HepG2 (cell line): Measurements from ENCODE around the gene AGMO. TPM values are rescaled to one million over a fixed set of nuclear protein-coding genes. Genes with fewer than 3 reads are reported as not detected.
"Not testable (repeated sequence)": the region's sequence is repeated elsewhere in the genome, so short reads cannot be mapped to it uniquely, and the experiment has no call there.

ENCODE experiments used
- ATAC-seq: fragments of 200-7000 bp; cut with Tn5 transposase; 3 replicates; pipeline ENCODE4 v1.9.1; 2020; ENCODE audit warnings: mild to moderate bottlenecking, moderate library complexity
- BruUV-seq: library from RNA; stranded (reverse); fragments of 400-500 nt; replicated peaks from 2 replicates; lab custom pipeline; 2021; lab: Mats Ljungman, UMichigan
- CTCF ChIA-PET: fragments of 300-600 bp; formaldehyde crosslinking; extraction: SDS; loops from one replicate; lab custom pipeline; 2021; ENCODE audit warnings: low total read pairs, inconsistent platforms, low intra/inter-chr PET ratio; lab: Yijun Ruan, JAX
- POLR2A ChIA-PET: fragments of 350-600 bp; sonication (Branson Sonifier 250); formaldehyde crosslinking; loops from one replicate; lab custom pipeline; 2020; ENCODE audit warnings: antibody characterized with exemption, inconsistent platforms; lab: Yijun Ruan, JAX
- DNase-seq: peaks from one replicate; pipeline ENCODE4 v3.0.0-alpha.2; 2015; ENCODE audit warnings: low spot score
- FAIRE-seq: peaks from 3 replicates; lab custom pipeline; 2011; peaks lifted over from hg19 to GRCh38; lab: Jason Lieb, UNC
- H2AFZ ChIP-seq: one replicate; pipeline ENCODE4 v1.6.1; 2011; ENCODE audit warnings: low read length, inconsistent platforms
- H3K27ac ChIP-seq: fragments of 300-600 bp; 3 replicates; pipeline ENCODE4 v1.8.0; 2011; ENCODE audit warnings: mixed run types, mild to moderate bottlenecking, mixed read lengths, low read length, inconsistent platforms; ENCODE audit not compliant: insufficient read depth; ENCODE audit errors: extremely low read length
- H3K27me3 ChIP-seq, 2 experiments: fragments of 200-600 bp in 1 of 2; 2 replicates in 1 of 2; 3 replicates in 1 of 2; pipeline versions ENCODE4 v1.6.0 to v1.8.0; 2011; ENCODE audit warnings: low read length in 2 of 2, mild to moderate bottlenecking in 2 of 2, moderate library complexity in 2 of 2, inconsistent platforms in 1 of 2; ENCODE audit not compliant: insufficient read depth in 2 of 2, control insufficient read depth in 1 of 2
- H3K36me3 ChIP-seq, 2 experiments: fragments of 200-600 bp in 1 of 2; replicated peaks in 1 of 2; 2 replicates in 1 of 2; 3 replicates in 1 of 2; pipeline versions ENCODE4 v1.5.1 to v1.8.0; 2011; ENCODE audit warnings: low read length in 2 of 2, inconsistent platforms in 1 of 2; ENCODE audit not compliant: insufficient read depth in 2 of 2, control insufficient read depth in 1 of 2
- H3K4me1 ChIP-seq: 2 replicates; pipeline ENCODE4 v1.5.1; 2012; ENCODE audit warnings: low read length, inconsistent platforms; ENCODE audit not compliant: insufficient read depth
- H3K4me2 ChIP-seq: 2 replicates; pipeline ENCODE4 v1.6.0; 2011; ENCODE audit warnings: low read depth, low read length, inconsistent platforms
- H3K4me3 ChIP-seq, 3 experiments: fragments of 200-600 bp in 1 of 3; sonication (generic), shearing (Covaris generic) in 1 of 3; replicated peaks in 1 of 3; 2 replicates each; pipeline ENCODE4 v1.5.1; 2011 to 2016; ENCODE audit warnings: low read length in 3 of 3, inconsistent platforms in 2 of 3, low read depth in 2 of 3, mild to moderate bottlenecking in 2 of 3, control low read depth in 1 of 3, mixed read lengths in 1 of 3; ENCODE audit not compliant: insufficient read depth in 1 of 3
- H3K79me2 ChIP-seq: one replicate; pipeline ENCODE4 v1.6.1; 2011; ENCODE audit warnings: low read length, inconsistent platforms; ENCODE audit not compliant: insufficient read depth
- H3K9ac ChIP-seq: 2 replicates; pipeline ENCODE4 v1.6.0; 2011; ENCODE audit warnings: mild to moderate bottlenecking, low read depth, low read length, inconsistent platforms; ENCODE audit not compliant: insufficient read depth
- H3K9me3 ChIP-seq: 2 replicates; pipeline ENCODE4 v1.5.1; 2012; ENCODE audit warnings: mild to moderate bottlenecking, low read length
- H4K20me1 ChIP-seq: 2 replicates; pipeline ENCODE4 v1.6.0; 2011; ENCODE audit warnings: inconsistent platforms, mild to moderate bottlenecking, low read length, moderate library complexity; ENCODE audit not compliant: insufficient read depth
- CHCHD3 ChIP-seq: sonication (generic); formaldehyde crosslinking; IDR thresholded peaks from 2 replicates; pipeline ENCODE4 v1.8.0; 2022; ENCODE audit warnings: mild to moderate bottlenecking, missing genetic modification reagents, moderate library complexity
- ISX ChIP-seq: sonication (generic); formaldehyde crosslinking; conservative IDR thresholded peaks from 2 replicates; pipeline ENCODE4 v1.5.0; 2020; ENCODE audit warnings: missing genetic modification reagents
- KMT2A ChIP-seq: sonication (generic); formaldehyde crosslinking; IDR thresholded peaks from 2 replicates; pipeline ENCODE4 v1.4.0; 2020; ENCODE audit warnings: missing genetic modification reagents
- SNAPC2 ChIP-seq: sonication (generic); formaldehyde crosslinking; IDR thresholded peaks from 2 replicates; pipeline ENCODE4 v1.8.1; 2022; ENCODE audit warnings: mild to moderate bottlenecking, missing genetic modification reagents
- TOPORS ChIP-seq: sonication (generic); formaldehyde crosslinking; IDR thresholded peaks from 2 replicates; pipeline ENCODE4 v1.8.0; 2023; ENCODE audit warnings: mild to moderate bottlenecking, missing genetic modification reagents
- ZNF20 ChIP-seq: sonication (generic); formaldehyde crosslinking; IDR thresholded peaks from 2 replicates; pipeline ENCODE4 v1.4.0; 2020; ENCODE audit warnings: mild to moderate bottlenecking, moderate library complexity, missing genetic modification reagents
- ZNF430 ChIP-seq: sonication (generic); formaldehyde crosslinking; IDR thresholded peaks from 2 replicates; pipeline ENCODE4 v1.9.0; 2021; ENCODE audit warnings: mild to moderate bottlenecking, missing genetic modification reagents
- ZNF768 ChIP-seq: sonication (generic); formaldehyde crosslinking; IDR thresholded peaks from 2 replicates; pipeline ENCODE4 v1.4.0; 2020; ENCODE audit warnings: missing genetic modification reagents
- WGBS: methylation state at CpG from one replicate; pipeline ENCODE4 v1.1.6; 2017; ENCODE audit warnings: low lambda C conversion rate; 5-methylcytosine and 5-hydroxymethylcytosine counted together
- in situ Hi-C: cut with HindIII; loops from 2 replicates; pipeline ENCODE4 v1.10.0; 2017; ENCODE audit warnings: low pct_unique_long_range_greater_than_20kb; ENCODE audit not compliant: extremely low pct_ligation_motif_present
- intact Hi-C: fragments of 100-400 bp; cut with micrococcal nuclease; formaldehyde crosslinking; loops from one replicate; pipeline ENCODE4 v1.10.0; 2022; ENCODE audit not compliant: unreplicated experiment
- polyA plus RNA-seq, 8 experiments: library from polyadenylated mRNA; depleted of rRNA in 3 of 8; stranded (reverse) in 7 of 8; unstranded in 1 of 8; fragments of >200 nt; fragmentation: Illumina TruSeq in 4 of 8; extraction: Trizol in 4 of 8; gene quantifications; 2 replicates each; pipeline versions ENCODE4 v1.2.1 to v1.2.3, GENCODE V29; 2011 to 2016; ENCODE audit warnings: low read depth in 4 of 8, missing spikeins in 1 of 8, mixed read lengths in 1 of 8; ENCODE audit not compliant: insufficient read depth in 1 of 8
- total RNA-seq, 5 experiments: library from RNA; depleted of rRNA; stranded (reverse); fragments of >200 nt; fragmentation: Illumina TruSeq; extraction: Trizol; gene quantifications; 2 replicates each; pipeline ENCODE4 v1.2.3, GENCODE V29; 2016; ENCODE audit warnings: low read depth in 1 of 5
- TF ChIP-seq, protein P1 (sequence below): fragments of 450-650 bp; IDR thresholded peaks from 2 replicates; pipeline ENCODE4 v1.6.1; 2017
- TF ChIP-seq, protein P2 (sequence below): sonication (generic); formaldehyde crosslinking; conservative IDR thresholded peaks from 2 replicates; pipeline ENCODE4 v1.5.0; 2020; ENCODE audit warnings: missing genetic modification reagents
- TF ChIP-seq, protein P3 (sequence below): sonication (generic); formaldehyde crosslinking; IDR thresholded peaks from 2 replicates; pipeline ENCODE4 v1.8.0; 2022; ENCODE audit warnings: mild to moderate bottlenecking, missing genetic modification reagents; ENCODE audit not compliant: insufficient replicate concordance

Gene AGMO
- total and polyA plus RNA-seq, 2 of the 13 experiments (the other 11 are each of a cell fraction or from before 2014, with no cell fraction given): 0.22 to 0.50 TPM

DNA sequence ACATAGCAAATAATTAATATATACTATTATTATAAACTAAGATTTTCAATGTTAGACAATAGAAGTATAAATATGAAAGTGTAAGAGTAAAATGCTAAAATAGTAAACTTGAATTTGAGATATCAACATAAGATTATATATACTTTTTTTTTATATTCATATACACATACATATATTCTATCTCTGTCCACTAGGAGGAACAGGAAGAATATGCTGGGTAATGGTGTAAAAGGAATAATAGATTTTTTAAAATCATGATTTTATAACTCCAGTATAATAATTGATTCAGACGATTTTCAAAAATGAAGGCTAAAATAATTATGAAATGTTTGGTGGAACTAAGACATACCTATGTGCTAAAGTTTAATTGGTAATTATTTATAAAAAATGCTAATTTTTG, 37.7 kb downstream of the AGMO start (continued):
- TF ChIP-seq, protein P1, sequence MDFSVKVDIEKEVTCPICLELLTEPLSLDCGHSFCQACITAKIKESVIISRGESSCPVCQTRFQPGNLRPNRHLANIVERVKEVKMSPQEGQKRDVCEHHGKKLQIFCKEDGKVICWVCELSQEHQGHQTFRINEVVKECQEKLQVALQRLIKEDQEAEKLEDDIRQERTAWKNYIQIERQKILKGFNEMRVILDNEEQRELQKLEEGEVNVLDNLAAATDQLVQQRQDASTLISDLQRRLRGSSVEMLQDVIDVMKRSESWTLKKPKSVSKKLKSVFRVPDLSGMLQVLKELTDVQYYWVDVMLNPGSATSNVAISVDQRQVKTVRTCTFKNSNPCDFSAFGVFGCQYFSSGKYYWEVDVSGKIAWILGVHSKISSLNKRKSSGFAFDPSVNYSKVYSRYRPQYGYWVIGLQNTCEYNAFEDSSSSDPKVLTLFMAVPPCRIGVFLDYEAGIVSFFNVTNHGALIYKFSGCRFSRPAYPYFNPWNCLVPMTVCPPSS: no peak
- TF ChIP-seq TOPORS (CRISPR knock-in tag): no peak
- no peak for TF ChIP-seq ZNF20 (CRISPR knock-in tag)
- TF ChIP-seq SNAPC2: no peak
- TF ChIP-seq ZNF430 (CRISPR knock-in tag): no peak
- no peak for TF ChIP-seq KMT2A (CRISPR knock-in tag)
- TF ChIP-seq, protein P2, sequence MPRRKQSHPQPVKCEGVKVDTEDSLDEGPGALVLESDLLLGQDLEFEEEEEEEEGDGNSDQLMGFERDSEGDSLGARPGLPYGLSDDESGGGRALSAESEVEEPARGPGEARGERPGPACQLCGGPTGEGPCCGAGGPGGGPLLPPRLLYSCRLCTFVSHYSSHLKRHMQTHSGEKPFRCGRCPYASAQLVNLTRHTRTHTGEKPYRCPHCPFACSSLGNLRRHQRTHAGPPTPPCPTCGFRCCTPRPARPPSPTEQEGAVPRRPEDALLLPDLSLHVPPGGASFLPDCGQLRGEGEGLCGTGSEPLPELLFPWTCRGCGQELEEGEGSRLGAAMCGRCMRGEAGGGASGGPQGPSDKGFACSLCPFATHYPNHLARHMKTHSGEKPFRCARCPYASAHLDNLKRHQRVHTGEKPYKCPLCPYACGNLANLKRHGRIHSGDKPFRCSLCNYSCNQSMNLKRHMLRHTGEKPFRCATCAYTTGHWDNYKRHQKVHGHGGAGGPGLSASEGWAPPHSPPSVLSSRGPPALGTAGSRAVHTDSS (CRISPR knock-in tag): no peak
- no peak for TF ChIP-seq ZNF768 (CRISPR knock-in tag)
- TF ChIP-seq, protein P3, sequence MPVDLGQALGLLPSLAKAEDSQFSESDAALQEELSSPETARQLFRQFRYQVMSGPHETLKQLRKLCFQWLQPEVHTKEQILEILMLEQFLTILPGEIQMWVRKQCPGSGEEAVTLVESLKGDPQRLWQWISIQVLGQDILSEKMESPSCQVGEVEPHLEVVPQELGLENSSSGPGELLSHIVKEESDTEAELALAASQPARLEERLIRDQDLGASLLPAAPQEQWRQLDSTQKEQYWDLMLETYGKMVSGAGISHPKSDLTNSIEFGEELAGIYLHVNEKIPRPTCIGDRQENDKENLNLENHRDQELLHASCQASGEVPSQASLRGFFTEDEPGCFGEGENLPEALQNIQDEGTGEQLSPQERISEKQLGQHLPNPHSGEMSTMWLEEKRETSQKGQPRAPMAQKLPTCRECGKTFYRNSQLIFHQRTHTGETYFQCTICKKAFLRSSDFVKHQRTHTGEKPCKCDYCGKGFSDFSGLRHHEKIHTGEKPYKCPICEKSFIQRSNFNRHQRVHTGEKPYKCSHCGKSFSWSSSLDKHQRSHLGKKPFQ (CRISPR knock-in tag): no peak
- TF ChIP-seq ISX (CRISPR knock-in tag): no peak
- TF ChIP-seq CHCHD3 (CRISPR knock-in tag): no peak
- TF ChIP-seq, all 625 proteins: peak for 0

DNA sequence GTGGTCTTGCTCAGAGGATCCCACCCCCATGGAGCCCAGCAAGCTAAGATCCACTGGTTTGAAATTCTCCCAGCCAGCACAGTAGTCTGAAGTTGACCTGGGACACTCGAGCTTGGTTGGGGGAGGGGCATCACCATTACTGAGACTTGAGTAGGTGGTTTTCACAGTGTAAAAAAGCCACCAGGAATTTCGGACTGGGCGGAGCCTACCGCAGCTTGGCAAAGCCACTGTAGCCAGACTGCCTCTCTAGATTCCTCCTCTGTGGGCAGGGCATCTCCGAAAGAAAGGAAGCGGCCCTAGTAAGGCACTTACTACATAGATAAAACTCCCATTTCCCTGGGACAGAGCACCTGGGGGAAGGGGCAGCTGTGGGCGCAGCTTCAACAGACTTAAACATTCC, 44.0 kb downstream of the AGMO start:
- H3K4me1 ChIP-seq, H3K27me3 ChIP-seq, FAIRE-seq, in situ Hi-C loops, H4K20me1 ChIP-seq, H3K9ac ChIP-seq, POLR2A ChIA-PET, H2AFZ ChIP-seq, H3K4me3 ChIP-seq, BruUV-seq, DNase-seq, H3K79me2 ChIP-seq, ATAC-seq, H3K27ac ChIP-seq, intact Hi-C loops, H3K4me2 ChIP-seq, H3K36me3 ChIP-seq, CTCF ChIA-PET: not testable (repeated sequence)
- WGBS: 80% methylated on average over 5 of the region's 7 CpGs
- peaks cover 91% of the 10 kb centered on the region for H3K9me3 ChIP-seq
